ENCODE results near the gene HDHD5.

The HDHD5 gene

DNA sequence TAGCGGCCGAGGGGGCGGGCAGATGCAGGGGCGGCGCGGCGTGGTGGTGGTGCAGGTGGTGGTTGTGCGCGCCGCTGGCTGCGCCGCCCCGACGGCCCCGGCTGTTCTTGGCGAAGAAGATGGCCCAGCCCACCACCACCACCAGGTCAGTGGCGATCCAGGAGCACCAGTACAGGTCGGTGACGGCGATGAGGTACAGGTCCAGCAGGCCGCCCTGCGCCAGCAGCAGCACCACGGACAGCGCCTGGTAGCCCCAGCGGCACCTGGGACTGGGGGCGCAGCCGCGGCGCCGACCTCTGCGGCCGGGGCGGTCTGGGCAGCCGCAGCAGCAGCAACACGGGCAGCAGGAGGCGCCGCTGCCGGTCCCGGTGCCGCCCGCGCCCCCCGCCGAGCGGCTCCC lies 38.8 kb downstream of the HDHD5 start:
- peak; percentile 15 for DNase-seq (ENCODE audit: low spot score)

DNA sequence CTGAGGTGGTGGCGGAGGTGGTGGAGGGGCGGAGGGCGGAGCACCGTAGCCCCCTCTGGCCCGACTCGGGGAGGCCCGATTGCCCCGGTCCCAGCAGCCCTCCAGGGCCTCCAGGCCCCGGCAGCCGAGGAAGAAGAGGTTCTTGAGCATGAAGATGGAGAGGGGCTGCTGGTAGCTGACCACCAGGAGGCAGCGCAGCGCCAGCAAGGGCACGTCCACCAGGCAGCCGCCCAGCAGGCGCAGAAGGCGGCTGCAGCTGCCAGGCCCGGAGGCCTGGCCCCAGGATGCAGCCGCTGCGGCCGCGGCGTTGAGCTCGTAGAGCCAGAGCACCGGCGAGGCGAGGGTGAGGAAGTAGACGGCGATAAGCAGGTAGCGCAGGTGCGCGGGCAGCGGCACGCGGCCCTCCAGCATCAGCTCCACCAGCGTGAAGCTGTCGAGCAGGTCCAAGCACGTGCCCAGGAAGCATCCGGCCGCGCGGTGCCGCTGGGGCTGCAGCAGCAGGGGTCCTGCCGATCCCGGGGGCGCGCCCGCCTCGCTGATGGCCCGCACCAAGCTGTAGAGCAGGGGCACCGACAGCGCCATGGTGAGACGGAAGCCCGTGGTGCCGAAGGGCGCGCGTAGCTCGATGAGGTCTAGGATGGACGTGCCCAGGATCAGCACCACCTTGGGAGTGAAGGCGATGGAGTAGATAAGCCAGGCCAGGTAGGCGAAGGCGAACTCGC lies 39.4 kb downstream of the HDHD5 start:
- DNase-seq (ENCODE audit: low spot score): no peak

GRCh38 chr22:17118342-17118741 lies 40.7 kb downstream of the HDHD5 start:
- no peak for DNase-seq (ENCODE audit: low spot score)

GRCh38 chr22:17117890-17118289 lies 41.2 kb downstream of the HDHD5 start:
- DNase-seq (ENCODE audit: low spot score): peak; percentile 13

DNA sequence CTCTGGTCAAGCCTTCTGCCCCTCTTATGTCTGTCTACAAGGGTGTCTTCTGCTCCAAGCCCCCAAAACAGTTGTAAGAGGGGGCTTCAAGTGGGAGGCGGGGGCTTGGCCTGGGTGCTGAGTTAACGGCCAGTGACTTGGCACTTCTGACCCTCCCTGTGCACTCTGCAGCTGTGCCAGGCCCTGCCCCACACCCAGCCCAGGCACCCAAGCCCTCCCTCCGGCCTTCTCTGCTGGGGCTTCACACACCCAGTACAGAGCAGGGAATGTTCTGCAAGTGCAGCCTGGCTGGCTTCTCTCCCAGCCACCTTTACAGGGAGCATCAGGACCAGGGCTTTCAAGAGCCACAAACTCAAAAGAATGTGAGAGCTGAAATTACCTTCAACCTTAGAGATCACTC lies 41.7 kb downstream of the HDHD5 start:
- no peak for DNase-seq (ENCODE audit: low spot score)

GRCh38 chr22:17116572-17117330 lies 42.3 kb downstream of the HDHD5 start:
- DNase-seq (ENCODE audit: low spot score): no peak

DNA sequence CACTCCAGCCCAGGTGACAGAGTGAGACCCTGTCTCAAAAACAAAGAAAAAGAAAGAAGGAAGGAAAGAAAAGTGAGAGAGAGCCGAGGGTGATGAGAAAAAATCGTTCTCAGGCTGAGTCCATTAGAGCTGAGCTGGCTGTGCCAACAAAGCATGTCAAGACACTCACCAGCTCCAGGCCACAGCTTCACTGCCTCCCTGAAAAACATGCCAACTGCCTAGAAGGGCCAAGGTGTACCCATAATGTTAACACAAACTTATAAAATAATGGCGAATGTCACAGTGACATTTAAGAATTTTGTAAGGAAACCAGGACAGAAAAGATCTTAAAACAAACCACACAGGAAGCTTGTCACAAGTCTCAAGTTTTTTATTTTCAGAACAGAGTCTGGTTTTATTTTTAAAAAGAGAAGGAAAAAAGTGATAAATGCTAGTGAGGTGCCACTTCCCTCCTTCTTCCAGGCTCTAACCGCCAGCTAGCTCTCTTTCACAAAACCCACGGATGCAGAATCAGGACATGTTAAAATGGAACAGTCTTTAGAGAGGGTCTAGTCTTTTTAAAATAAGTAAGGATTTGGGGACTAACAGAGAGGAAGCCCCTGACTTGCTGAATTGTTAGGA lies 43.0 kb downstream of the HDHD5 start:
- no peak for DNase-seq (ENCODE audit: low spot score)

- DNase-seq (ENCODE audit: low spot score): no peak
These were observed 43.8 kb downstream of the HDHD5 start for GRCh38 chr22:17115236-17115635.

DNA sequence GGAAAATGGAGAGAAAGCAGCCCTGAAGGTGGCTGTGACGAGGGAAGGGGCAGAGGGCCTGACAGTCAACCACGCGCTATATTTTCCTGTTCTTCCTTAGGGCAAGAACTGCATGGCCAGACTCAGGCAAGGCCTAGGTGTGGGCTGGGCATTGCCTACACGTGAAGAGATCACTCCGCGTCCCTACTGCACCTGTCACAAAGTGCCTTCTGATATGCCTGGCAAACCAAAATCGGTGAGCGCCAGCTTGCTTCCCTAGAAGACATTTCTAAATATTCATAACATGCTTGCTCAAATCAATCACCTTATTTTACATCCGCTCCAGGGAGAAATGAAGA lies 44.2 kb downstream of the HDHD5 start:
- DNase-seq (ENCODE audit: low spot score): no peak

- no peak for DNase-seq (ENCODE audit: low spot score)
These were observed 44.7 kb downstream of the HDHD5 start for GRCh38 chr22:17114173-17114897.

- DNase-seq (ENCODE audit: low spot score): no peak
These were observed 45.5 kb downstream of the HDHD5 start for GRCh38 chr22:17113600-17113999.

- DNase-seq (ENCODE audit: low spot score): no peak
These were observed 46.5 kb downstream of the HDHD5 start for GRCh38 chr22:17112491-17113042.

DNA sequence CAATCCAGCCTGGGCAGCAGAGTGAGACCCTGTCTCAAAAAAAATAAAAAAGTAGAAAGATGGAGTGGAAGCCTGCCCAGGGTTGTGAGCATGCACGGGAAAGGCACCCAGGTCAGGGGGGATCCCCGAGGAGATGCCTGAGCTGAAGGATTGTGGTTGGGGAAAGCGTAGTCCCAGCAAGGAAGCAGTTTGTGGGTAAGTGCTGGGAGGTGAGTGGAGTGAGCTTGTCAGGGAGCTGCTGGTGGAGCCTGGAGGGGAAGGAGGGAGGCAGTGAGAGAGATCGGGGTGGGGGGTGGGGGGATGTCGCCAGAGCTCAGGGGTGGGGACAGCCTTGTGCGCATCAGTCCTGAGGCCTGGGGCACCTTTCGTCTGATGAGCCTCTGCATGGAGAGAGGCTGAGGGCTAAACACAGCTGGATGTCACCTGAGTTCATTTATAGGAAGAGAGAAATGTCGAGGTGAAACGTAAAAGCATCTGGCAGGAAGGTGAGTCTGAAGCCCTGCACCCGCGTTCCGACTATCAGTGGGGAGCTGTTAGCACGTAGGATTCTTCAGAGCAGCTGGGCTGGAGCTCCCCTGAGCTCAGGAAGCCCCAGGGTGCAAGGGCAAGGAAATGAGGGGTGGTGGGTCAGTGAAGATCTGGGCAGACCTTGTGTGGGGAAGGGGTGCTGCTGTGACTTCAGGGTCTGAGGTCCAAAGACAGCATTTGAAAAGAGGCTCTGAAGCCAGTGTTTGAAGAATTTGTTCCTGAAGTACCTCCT lies 48.1 kb downstream of the HDHD5 start:
- no peak for DNase-seq (ENCODE audit: low spot score)

DNA sequence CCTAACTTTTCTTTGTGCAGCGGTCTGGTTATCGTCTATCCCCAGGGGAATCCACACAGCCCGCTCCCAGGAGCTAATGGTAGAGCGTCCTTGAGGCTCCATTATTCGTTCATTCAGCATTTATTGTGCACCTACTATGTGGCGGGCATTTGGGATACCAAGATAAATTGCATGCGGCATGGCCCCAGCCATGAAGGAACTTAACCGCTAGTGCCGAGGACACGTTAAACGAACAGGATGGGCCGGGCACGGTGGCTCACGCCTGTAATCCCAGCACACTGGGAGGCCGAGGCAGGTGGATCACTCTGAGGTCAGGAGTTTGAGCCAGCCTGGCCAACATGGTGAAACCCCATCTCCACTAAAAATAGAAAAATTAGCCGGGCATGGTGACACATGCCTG lies 49.1 kb downstream of the HDHD5 start:
- DNase-seq (ENCODE audit: low spot score): no peak

GRCh38 chr22:17109113-17109865 lies 49.8 kb downstream of the HDHD5 start:
- no peak for DNase-seq (ENCODE audit: low spot score)

DNA sequence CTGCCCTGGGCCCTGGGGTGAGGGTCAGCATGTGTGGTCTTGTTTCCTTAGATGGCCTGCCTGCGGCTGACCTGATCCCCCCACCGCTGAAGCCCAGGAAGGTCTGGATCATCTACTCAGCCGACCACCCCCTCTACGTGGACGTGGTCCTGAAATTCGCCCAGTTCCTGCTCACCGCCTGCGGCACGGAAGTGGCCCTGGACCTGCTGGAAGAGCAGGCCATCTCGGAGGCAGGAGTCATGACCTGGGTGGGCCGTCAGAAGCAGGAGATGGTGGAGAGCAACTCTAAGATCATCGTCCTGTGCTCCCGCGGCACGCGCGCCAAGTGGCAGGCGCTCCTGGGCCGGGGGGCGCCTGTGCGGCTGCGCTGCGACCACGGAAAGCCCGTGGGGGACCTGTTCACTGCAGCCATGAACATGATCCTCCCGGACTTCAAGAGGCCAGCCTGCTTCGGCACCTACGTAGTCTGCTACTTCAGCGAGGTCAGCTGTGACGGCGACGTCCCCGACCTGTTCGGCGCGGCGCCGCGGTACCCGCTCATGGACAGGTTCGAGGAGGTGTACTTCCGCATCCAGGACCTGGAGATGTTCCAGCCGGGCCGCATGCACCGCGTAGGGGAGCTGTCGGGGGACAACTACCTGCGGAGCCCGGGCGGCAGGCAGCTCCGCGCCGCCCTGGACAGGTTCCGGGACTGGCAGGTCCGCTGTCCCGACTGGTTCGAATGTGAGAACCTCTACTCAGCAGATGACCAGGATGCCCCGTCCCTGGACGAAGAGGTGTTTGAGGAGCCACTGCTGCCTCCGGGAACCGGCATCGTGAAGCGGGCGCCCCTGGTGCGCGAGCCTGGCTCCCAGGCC lies 50.6 kb downstream of the HDHD5 start:
- no peak for DNase-seq (ENCODE audit: low spot score)

DNA sequence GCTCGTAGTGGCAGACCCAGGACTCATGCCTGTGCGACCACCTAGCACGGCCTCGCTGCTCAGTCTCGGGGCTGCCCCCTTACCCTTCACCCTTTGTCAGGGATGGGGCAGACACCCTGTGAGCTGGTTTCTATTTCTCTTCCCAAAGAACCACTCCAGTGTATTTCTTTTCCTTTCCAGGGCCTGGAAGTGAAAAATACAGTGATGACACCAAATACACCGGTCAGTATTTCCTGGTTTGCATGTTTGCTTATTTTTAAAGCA lies 51.6 kb downstream of the HDHD5 start:
- no peak for DNase-seq (ENCODE audit: low spot score)

- peak; percentile 33 for DNase-seq (ENCODE audit: low spot score)
These were observed 52.1 kb downstream of the HDHD5 start for GRCh38 chr22:17106785-17107546.

DNA sequence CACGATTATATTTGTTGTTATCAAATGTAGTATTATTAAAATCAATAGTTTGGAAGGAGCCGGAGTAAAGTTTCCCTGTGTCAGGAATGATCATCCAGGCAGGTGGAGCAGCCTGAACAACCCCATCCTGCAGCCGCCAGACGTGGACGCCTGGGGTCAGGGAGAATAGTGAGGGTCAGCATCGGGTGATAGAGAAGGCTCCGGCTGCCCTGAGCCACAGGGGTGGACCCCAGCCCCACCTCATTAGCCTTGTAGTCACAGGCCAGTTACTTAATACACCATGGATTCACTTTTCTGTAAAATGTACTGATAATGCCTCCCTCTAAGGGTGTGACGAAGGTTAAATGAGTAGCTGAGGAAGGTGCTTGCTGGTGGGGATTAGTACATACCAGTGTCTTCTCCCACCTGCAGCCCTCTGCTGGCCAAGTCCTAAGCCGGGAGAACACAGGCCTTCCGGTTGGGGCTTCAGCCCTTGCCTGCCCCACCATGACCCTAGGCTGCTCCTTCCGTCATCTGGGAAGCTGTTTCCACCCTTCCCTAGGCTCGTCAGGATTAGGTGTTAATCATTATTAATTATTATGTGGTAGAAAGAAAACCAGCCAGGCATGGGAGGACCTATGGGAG lies 52.8 kb downstream of the HDHD5 start:
- no peak for DNase-seq (ENCODE audit: low spot score)

All from activated CD4-positive, alpha-beta T cell treated with anti-CD3 and anti-CD28 coated beads, Interleukin-2, Interleukin-4, amounts not matched to agents 100 ng/mL and 50 ng/mL, durations not matched to agents 16 hours and 8 hours (primary cell).